HG03196 (cell line): ENCODE measurements around the gene ASTN2.

Source experiments
- ATAC-seq: cut with Tn5 transposase; IDR thresholded peaks from one replicate; pipeline ENCODE4 v1.9.1; 2021; ENCODE audit not compliant: unreplicated experiment

Gene ASTN2

GRCh38 chr9:116653348-116654058 lies 761.4 kb downstream of the ASTN2 start:
- no peak for ATAC-seq

DNA sequence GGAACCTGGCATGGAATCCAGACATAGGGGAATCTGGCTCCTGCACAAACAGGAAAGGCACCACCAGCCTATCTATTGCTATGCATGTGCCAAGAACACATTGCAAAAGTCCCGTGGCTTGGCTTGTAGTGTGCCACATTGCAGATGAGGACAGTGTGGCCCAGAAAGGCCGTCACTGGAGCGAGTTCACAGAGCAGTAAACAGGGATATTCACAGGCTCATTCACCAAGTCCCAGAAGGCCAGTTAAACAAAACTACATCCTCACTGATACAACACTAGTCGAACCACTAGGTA lies 767.4 kb downstream of the ASTN2 start:
- no peak for ATAC-seq

DNA sequence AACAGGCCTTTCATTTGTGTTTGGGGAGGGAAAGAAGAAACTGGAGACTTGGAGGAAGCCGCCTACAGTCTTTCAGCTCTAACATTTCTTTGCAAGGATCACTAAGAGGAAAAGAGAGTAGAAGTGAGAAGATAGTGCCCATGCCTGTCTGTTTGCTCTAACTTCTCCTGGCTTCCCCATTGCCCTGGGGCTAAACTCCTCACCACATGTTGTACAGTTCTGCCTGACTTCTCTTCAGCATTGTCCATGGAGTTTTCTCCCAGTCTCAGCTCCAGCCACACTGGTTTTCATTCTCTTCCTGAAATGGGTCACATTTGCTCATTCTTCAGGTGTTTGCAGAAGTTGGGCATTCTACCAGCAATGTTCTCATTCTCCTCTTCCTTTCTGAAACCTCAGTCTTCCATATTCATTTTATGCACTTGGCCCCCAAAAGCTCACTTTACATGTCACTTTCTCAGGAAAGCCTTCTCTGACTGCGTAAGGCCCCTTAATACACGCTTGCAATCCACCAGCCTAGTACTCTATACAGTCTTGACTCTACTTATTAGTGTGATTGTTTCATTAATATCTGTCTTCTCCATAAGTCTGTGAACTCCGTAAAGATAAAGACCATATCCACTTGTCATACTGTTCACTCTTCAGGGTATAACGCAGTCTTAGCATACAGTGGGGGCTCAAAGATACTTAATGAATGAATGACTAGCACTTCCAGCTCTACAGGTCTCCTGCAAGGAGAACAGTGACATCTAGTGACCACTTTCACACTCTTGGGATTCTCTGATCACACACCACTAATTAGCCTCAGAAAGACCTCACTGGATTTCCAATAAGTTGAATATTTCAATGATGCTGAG lies 768.0 kb downstream of the ASTN2 start:
- no peak for ATAC-seq

- ATAC-seq: no peak
Measured at GRCh38 chr9:116644091-116644688, 770.7 kb downstream of the ASTN2 start.

- no peak for ATAC-seq
Measured at GRCh38 chr9:116643691-116644090, 771.2 kb downstream of the ASTN2 start.

DNA sequence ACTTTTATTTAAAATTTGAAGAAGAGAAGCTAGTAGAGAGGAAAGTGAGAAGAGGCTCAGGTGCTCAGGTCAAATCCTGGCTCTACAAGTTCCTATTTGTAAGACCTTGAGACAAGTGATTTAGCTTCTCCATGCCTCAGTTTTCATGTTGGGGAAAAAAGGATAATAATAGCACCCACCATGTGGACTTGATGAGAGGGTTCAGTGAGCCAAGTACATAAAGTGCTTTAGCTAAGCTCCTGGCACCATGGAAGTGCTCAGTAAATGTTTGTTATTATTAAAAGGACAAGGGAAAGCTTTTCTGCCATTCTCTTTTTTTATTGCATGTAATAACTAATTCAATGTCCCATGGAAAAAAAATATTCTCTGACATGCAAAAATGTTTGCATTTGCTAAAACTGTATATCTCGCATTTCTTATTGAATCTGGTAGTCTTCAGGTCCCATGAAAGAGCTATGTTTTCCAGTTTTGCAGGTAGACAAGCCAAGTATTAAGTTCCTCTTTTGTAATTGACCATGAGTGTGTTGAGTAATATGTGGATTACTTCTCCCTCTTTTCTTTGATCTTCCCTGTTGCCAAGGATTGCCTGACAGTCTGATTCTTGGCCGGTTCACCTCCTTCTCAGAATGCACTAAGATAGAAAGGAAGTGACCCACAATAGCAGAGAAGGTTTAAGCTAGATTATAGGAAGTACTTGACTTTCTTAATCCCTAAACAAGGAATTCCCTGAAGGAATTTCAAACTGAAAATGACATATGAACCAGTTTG lies 773.4 kb downstream of the ASTN2 start:
- ATAC-seq: no peak

GRCh38 chr9:116639251-116639741 lies 775.6 kb downstream of the ASTN2 start:
- no peak for ATAC-seq

- no peak for ATAC-seq
Measured at GRCh38 chr9:116635908-116636307, 778.9 kb downstream of the ASTN2 start.

GRCh38 chr9:116632990-116633838 lies 781.6 kb downstream of the ASTN2 start:
- ATAC-seq: no peak

- ATAC-seq: no peak
Measured at GRCh38 chr9:116629634-116630033, 785.2 kb downstream of the ASTN2 start.

GRCh38 chr9:116628716-116629115 lies 786.1 kb downstream of the ASTN2 start:
- no peak for ATAC-seq

DNA sequence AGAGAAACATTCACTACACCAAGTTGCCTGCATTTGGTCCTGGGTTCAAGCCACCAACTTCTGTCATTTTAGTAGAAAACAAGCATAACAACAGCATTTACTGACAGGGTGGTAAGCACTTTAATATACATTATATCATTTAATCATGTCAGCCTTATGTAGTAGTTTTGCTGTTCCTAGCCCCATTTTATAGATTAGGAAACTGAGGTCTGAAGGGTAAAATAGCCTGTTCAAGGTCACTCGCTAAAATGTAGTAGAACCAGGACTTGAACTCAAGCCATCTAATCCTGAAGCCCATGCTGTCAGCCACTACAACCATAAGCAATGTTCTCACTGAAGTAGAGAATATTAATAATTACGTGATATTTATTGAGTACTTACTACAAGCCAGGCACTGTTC lies 787.4 kb downstream of the ASTN2 start:
- ATAC-seq: no peak

DNA sequence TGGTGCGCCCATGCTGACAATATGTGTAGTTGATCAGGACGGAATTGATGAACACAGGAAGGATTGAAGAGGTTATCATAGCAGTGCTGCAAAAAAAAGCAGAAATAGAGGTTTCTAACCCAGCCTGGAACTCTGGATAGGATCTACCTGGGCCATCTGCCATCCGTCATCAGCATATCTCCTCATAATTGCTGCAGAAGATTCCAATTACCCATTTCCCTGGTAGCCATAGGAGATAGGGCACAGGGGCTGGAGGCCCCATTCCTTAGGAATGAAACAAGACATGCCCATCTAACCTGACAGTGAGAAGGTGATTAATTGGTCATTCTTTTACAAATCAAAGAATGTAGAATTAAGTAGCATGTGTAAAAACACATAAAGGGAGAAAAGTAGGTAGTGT lies 788.1 kb downstream of the ASTN2 start:
- no peak for ATAC-seq

GRCh38 chr9:116623715-116624114 lies 791.1 kb downstream of the ASTN2 start:
- ATAC-seq: no peak

- ATAC-seq: no peak
Measured at GRCh38 chr9:116617389-116617788, 797.5 kb downstream of the ASTN2 start.

DNA sequence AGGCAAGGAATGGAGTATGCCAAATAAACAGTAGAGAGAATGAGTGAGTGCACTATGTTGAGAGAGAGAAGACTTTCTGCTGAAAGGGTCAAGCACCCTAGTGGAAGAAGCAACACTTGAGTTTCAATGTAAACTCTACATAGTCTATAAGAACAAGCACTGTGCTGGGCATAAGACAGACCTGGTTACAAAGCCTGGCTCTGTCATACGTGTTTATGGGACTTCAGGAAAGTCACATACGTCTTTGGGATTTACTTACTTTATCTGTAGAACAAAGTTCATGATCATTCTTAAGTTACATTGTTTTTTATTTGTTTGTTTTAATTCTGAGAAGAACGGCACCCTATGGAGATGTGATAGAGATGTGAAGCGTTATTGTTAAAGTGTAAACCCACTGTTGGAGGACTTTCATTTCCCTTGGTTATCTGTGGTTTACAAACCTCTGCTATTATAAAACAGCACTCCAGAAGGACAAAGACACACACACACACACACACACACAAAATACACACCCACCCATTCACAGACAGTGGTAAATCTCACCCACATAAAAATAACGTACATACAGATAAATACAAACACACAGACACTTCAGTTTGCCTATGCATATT lies 798.4 kb downstream of the ASTN2 start:
- ATAC-seq: no peak

- no peak for ATAC-seq
Measured at GRCh38 chr9:116608064-116608463, 806.8 kb downstream of the ASTN2 start.

- no peak for ATAC-seq
Measured at GRCh38 chr9:116605904-116606341, 808.9 kb downstream of the ASTN2 start.

GRCh38 chr9:116605060-116605459 lies 809.8 kb downstream of the ASTN2 start:
- ATAC-seq: no peak

GRCh38 chr9:116604251-116604650 lies 810.6 kb downstream of the ASTN2 start:
- no peak for ATAC-seq
